HG03103 (cell line): Measurements from ENCODE around the gene HRK.

Experiments used
- ATAC-seq: cut with Tn5 transposase; IDR thresholded peaks from one replicate; pipeline ENCODE4 v1.9.1; 2021; ENCODE audit warnings: low read depth; ENCODE audit not compliant: unreplicated experiment

Gene HRK

GRCh38 chr12:116901612-116902011 lies 20.4 kb upstream of the HRK start:
- no peak for ATAC-seq

DNA sequence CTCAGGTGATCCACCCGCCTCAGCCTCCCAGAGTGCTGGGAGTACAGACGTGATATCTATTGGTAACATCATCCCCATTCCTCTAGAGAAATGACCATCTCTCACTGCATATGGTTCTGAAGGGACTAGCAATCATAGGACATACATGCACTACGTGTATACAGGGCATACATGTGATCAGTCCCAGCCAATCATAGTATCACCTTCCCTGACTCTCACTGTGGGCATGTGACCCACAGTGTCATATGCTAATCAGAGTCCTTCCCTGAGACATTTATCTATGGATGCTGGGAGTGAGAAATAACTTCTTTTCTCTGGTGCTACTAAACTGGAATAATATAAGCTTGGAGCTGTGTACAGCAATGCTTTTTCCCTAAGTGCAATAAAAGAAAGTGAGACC lies 17.4 kb upstream of the HRK start:
- no peak for ATAC-seq

DNA sequence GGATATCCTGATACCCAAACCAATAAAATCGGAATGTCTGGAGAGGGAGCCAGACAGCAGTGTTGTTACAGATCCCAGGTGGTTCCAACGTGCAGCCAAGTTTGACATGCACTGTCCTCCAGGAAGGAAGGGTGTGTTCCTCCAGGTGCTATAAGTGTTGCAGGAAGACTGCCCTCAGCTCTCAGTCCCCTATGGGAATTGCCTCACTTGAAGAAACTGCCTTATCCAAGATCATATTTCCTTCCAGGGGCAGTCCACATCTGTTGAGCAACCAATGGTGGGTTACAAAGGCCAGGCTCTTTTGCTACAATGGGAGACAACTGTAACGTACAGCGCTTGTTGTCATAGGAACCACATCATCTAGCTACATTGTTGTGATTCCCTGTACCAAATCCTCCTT lies 16.2 kb upstream of the HRK start:
- ATAC-seq, result no peak

GRCh38 chr12:116896411-116896924 lies 15.2 kb upstream of the HRK start:
- no peak for ATAC-seq

DNA sequence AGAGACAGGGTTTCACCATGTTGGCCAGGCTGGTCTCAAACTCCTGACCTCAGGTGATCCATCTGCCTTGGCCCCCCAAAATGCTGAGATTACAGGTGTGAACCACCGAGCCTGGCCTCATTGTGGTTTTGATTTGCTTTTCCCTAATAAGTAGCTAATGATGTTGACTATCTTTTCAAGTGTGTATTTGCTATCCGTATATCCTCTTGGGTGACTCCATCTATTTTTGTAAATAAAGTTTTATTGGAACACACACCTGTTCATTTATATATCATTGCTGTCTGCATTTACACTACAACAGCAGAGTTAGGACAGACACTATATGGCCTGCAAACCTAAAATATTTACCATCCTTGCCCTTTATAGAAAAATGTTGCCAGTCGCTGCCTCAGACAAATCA lies 13.7 kb upstream of the HRK start:
- no peak for ATAC-seq

GRCh38 chr12:116892349-116893140 lies 11.3 kb upstream of the HRK start:
- no peak for ATAC-seq

DNA sequence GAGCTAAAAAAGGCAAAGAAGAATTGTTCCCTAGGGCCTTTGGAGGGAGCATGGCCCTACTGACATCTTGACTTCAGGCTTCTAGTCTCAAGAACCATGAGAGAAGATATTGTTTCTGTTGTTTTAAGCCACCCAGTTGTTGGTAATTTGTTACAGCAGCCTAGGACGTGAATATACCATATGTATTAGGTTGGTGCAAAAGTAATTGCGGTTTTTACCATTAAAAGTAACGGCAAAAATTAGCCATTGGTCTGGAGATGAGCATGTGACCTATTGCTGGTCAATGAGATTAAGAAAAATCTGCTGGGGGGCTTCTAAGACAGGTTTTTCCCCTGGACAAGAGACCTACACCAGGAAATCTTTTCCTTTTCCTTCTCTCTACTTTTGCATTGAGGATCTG lies 9.8 kb upstream of the HRK start:
- no peak for ATAC-seq

GRCh38 chr12:116890330-116890729 lies 9.1 kb upstream of the HRK start:
- no peak for ATAC-seq

DNA sequence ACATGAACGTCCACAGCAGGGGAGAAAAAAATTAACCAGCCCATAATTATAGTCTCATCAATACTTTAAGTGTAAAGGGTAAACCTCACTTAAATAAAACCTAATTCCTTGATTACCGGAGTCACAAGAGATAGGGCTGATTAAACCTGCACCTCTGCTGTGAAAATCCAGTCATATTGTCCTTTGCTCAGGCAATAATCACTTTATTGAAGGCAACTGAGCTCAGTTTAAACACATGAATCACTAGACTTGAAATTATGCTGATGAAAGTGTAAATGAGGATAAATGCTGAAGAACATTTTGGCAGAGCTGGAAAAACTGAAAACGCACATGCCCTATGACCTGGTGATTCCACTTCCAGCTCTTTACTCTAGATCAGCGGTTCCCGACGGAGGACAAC lies 6.7 kb upstream of the HRK start:
- ATAC-seq, result no peak

GRCh38 chr12:116887244-116887643 lies 6.0 kb upstream of the HRK start:
- ATAC-seq, result no peak

- ATAC-seq, result no peak
Measured at GRCh38 chr12:116885491-116885890, 4.2 kb upstream of the HRK start.

- ATAC-seq, result no peak
Measured at GRCh38 chr12:116884871-116885270, 3.6 kb upstream of the HRK start.

DNA sequence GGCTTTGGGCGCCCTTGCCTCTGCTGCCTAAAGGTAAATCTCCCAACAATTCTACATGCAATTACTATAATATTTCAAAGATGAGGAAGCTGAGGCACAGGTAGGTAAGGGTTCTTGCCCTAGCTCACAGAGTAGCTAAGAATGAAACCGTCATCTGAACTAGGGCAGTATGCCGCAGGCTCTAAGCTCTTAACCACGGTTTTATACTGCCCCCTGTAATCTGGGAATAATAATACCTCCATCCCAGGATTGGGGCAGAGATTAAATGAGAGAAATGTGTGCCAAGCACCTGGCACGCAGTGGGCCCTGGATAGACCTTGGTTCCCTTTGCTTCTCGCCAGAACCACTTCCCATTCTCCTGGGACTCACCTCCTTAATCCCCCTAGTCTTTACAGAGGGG lies 1.5 kb upstream of the HRK start:
- no peak for ATAC-seq

- ATAC-seq, result no peak
Measured at GRCh38 chr12:116881877-116882507, 751 bp upstream of the HRK start.

DNA sequence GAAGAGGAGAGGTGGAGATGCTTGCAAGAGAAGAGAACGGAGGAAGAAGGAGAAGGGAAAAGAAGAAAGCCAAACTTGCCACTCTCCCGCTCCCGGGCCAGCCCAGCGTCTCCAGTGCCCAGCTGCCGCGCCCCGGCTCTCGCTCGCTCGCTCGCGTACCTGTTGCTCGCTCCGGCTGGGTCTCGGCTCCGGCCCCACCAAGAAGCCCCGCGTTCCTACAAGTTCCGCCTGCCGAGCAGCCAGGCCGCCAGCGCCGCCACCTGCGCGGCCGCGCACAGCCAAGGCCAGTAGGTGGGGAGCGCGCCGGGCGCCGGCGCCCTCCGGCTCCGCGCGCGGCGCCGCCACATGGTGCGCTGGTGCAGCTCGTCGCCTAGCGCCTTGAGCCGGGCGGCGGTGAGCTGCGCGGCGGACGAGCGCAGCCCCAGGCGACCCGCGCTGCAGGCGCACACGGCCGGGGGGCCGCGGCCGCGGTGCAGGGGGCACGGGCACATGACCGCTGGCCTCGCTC lies 370 bp downstream of the HRK start:
- ATAC-seq, result peak; percentile 74

- no peak for ATAC-seq
Measured at GRCh38 chr12:116880213-116880816, 926 bp downstream of the HRK start.

DNA sequence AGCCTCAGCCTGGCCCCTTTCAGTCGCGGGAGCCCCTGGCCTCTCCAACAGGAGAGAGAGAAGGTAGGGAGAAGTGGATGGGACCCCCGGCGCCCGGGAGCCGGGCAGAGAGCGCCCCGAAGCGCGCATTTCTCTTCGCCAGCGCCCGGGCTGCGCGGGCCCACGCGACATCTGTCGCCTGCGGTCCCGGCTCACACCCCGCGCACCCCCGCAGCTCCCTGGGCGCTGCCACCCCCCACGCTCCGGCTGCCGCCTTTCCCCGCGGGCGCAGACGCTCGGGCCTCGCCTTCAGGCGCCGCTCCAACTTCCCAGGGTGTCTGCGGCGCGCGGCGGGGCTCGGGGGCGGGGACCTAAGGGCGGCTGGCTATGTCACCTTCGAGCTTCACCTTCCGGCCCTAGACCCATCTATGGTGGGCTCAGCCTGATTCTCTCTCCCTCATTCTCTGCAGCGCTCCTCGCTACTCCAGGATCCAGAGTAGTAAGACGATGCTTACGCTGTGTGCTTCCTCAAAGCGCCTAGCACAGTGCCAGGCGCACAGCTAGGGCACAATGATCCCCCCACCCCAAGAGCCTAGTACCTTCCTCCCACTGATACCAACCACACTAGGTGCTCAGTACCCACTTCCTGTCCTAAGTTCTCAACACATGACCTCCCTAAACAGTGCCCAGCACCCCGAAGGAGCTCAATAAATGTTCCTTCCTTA lies 1.6 kb downstream of the HRK start:
- no peak for ATAC-seq

- no peak for ATAC-seq
Measured at GRCh38 chr12:116878567-116879508, 2.4 kb downstream of the HRK start.

DNA sequence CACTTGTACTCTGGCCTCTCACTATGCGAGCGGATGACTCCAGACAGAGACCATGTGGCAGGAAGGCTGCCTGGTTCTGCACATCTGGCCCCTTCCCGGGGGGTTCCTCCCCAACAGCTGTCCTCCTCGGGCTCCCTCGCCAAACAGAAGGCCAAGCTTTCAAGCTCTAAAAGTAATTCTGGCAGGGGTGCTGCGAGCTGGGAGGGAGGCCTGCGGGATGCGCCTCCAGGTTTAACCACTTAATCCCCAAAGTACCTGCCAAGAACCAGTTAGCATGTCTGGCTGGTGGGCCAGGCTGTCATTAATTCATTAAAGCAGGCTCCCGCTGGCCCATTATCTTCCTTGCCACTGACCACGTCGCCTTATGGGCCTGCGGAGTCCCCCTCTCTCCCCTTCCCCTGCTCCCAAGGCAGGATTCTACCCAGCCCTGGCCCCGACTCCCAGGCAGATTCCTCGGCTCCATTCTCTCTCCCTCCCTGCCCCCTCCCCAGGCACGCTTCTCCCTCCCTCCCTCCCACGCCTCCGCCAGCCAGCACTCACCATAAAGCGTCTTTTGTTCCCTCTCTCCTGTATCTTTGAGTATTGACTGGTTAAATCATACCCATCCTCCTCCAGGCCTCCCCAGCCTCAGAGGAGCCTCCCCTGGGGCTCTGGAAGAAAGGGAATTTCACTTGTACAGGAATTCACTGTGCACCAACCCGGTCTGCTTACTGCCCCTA lies 4.9 kb downstream of the HRK start:
- no peak for ATAC-seq
